H1 (cell line): ENCODE results near the gene SAMM50. TPM values are rescaled to one million over a fixed set of nuclear protein-coding genes. Genes with fewer than 3 reads are reported as not detected.

Experiments
- CTCF ChIA-PET: fragments of 300-600 bp; sonication (Branson Sonifier 250); formaldehyde crosslinking; loops from one replicate; lab custom pipeline; 2021; ENCODE audit not compliant: partially characterized antibody; lab: Charles Lee
- POLR2A ChIA-PET: fragments of 300-600 bp; sonication (Branson Sonifier 250); formaldehyde crosslinking; loops from one replicate; lab custom pipeline; 2021; ENCODE audit warnings: inconsistent platforms; ENCODE audit not compliant: partially characterized antibody; lab: Charles Lee
- DNase-seq, 2 experiments: peaks; one replicate each; pipeline versions ENCODE4 v3.0.0 to v3.0.0-alpha.2; 2010 to 2022; ENCODE audit warnings: low spot score in 2 of 2, low read depth in 1 of 2, mixed read lengths in 1 of 2
- FAIRE-seq: peaks from 2 replicates; lab custom pipeline; 2011; peaks lifted over from hg19 to GRCh38; lab: Jason Lieb, UNC
- H2AFZ ChIP-seq: 2 replicates; pipeline ENCODE4 v1.8.1; 2012; ENCODE audit warnings: low read length, inconsistent platforms
- H2AK5ac ChIP-seq: 2 replicates; pipeline ENCODE4 v1.6.1; 2013; ENCODE audit warnings: low read depth, low read length
- H2BK120ac ChIP-seq: replicated peaks from 2 replicates; pipeline ENCODE3; 2013; ENCODE audit warnings: low read depth, low read length, inconsistent platforms
- H2BK12ac ChIP-seq: 2 replicates; pipeline ENCODE4 v1.6.1; 2013; ENCODE audit warnings: low read depth, low read length
- H2BK15ac ChIP-seq: 2 replicates; pipeline ENCODE4 v1.6.1; 2013; ENCODE audit warnings: low read length
- H2BK20ac ChIP-seq: 2 replicates; pipeline ENCODE4 v1.6.1; 2013; ENCODE audit warnings: low read length
- H2BK5ac ChIP-seq: 2 replicates; pipeline ENCODE4 v1.6.1; 2013; ENCODE audit warnings: low read depth, low read length
- H3K14ac ChIP-seq: 2 replicates; pipeline ENCODE4 v1.6.1; 2013; ENCODE audit warnings: inconsistent platforms; ENCODE audit not compliant: insufficient read length
- H3K18ac ChIP-seq: 2 replicates; pipeline ENCODE4 v1.6.1; 2013; ENCODE audit warnings: low read length; ENCODE audit errors: extremely low read depth
- H3K23ac ChIP-seq: 2 replicates; pipeline ENCODE4 v1.6.1; 2013; ENCODE audit warnings: inconsistent platforms; ENCODE audit not compliant: insufficient read length
- H3K23me2 ChIP-seq: 2 replicates; pipeline ENCODE4 v1.6.1; 2013; ENCODE audit warnings: low read depth, low read length
- H3K27ac ChIP-seq: 2 replicates; pipeline ENCODE4 v1.6.1; 2011; ENCODE audit warnings: low read depth, low read length, inconsistent platforms
- H3K27me3 ChIP-seq, 4 experiments: replicated peaks in 1 of 4; 1 replicate in 1 of 4; 2 replicates in 3 of 4; pipeline versions ENCODE4 v1.6.1 to v1.8.1; 2011 to 2013; ENCODE audit warnings: low read length in 3 of 4, mild to moderate bottlenecking in 3 of 4, inconsistent platforms in 2 of 4, mixed read lengths in 2 of 4, moderate library complexity in 1 of 4; ENCODE audit not compliant: control insufficient read depth in 3 of 4, insufficient read depth in 3 of 4; ENCODE audit errors: extremely low read depth in 1 of 4
- H3K36me3 ChIP-seq, 4 experiments: 2 replicates each; pipeline versions ENCODE4 v1.6.1 to v1.8.1; 2011 to 2013; ENCODE audit warnings: mild to moderate bottlenecking in 4 of 4, low read length in 3 of 4, moderate library complexity in 2 of 4, control low read depth in 1 of 4, inconsistent platforms in 1 of 4; ENCODE audit not compliant: insufficient read depth in 4 of 4, control insufficient read depth in 2 of 4
- H3K4ac ChIP-seq: replicated peaks from 2 replicates; pipeline ENCODE3; 2013; ENCODE audit warnings: low read length, low read depth, mixed read lengths, inconsistent platforms; ENCODE audit not compliant: insufficient read length
- H3K4me1 ChIP-seq, 4 experiments: replicated peaks in 1 of 4; 1 replicate in 1 of 4; 2 replicates in 3 of 4; pipeline versions ENCODE4 v1.6.1 to v1.8.1; 2011 to 2013; ENCODE audit warnings: low read length in 3 of 4, inconsistent platforms in 2 of 4, mixed read lengths in 1 of 4; ENCODE audit not compliant: insufficient read depth in 4 of 4, control insufficient read depth in 3 of 4
- H3K4me2 ChIP-seq, 2 experiments: 2 replicates each; pipeline versions ENCODE4 v1.6.1 to v1.8.1; 2011 to 2013; ENCODE audit warnings: low read depth in 2 of 2, low read length in 2 of 2, control low read depth in 1 of 2, inconsistent platforms in 1 of 2, mild to moderate bottlenecking in 1 of 2; ENCODE audit not compliant: insufficient read depth in 1 of 2
- H3K4me3 ChIP-seq, 4 experiments: fragments of 200-600, 300-600 bp in 1 of 4; sonication (generic), shearing (Covaris generic), sonication (Bioruptor Twin) in 1 of 4; 2 replicates each; pipeline versions ENCODE4 v1.5.1 to v1.8.1; 2011 to 2016; ENCODE audit warnings: low read length in 4 of 4, low read depth in 3 of 4, control low read depth in 2 of 4, inconsistent platforms in 2 of 4, mild to moderate bottlenecking in 2 of 4, mixed read lengths in 1 of 4, moderate library complexity in 1 of 4; ENCODE audit not compliant: insufficient read depth in 2 of 4; ENCODE audit errors: extremely low read depth in 1 of 4
- H3K56ac ChIP-seq: replicated peaks from 2 replicates; pipeline ENCODE3; 2013; ENCODE audit warnings: low read depth, mild to moderate bottlenecking, mixed read lengths, low read length, inconsistent platforms; ENCODE audit not compliant: insufficient read length
- H3K79me1 ChIP-seq: 2 replicates; pipeline ENCODE4 v1.6.1; 2013; ENCODE audit warnings: low read depth, low read length, control low read depth
- H3K79me2 ChIP-seq, 2 experiments: 2 replicates each; pipeline versions ENCODE4 v1.6.1 to v1.8.1; 2012 to 2013; ENCODE audit warnings: low read length in 2 of 2, mild to moderate bottlenecking in 2 of 2, inconsistent platforms in 1 of 2; ENCODE audit not compliant: insufficient read depth in 2 of 2, control insufficient read depth in 1 of 2
- H3K9ac ChIP-seq, 4 experiments: replicated peaks in 1 of 4; 1 replicate in 1 of 4; 2 replicates in 3 of 4; pipeline versions ENCODE4 v1.6.1 to v1.8.1; 2011 to 2013; ENCODE audit warnings: low read depth in 3 of 4, low read length in 3 of 4, control low read depth in 2 of 4, mild to moderate bottlenecking in 2 of 4, moderate library complexity in 2 of 4, inconsistent platforms in 1 of 4; ENCODE audit errors: extremely low read depth in 1 of 4
- H3K9me3 ChIP-seq, 2 experiments: 2 replicates each; pipeline versions ENCODE4 v1.6.1 to v1.8.1; 2012 to 2013; ENCODE audit warnings: mild to moderate bottlenecking in 2 of 2, moderate library complexity in 2 of 2, control low read depth in 1 of 2, inconsistent platforms in 1 of 2, low read depth in 1 of 2, low read length in 1 of 2, mixed read lengths in 1 of 2; ENCODE audit not compliant: insufficient read depth in 2 of 2
- H4K20me1 ChIP-seq, 2 experiments: replicated peaks in 1 of 2; 2 replicates each; pipeline versions ENCODE3 to v1.8.1; 2011 to 2013; ENCODE audit warnings: inconsistent platforms in 2 of 2, low read length in 2 of 2, mild to moderate bottlenecking in 1 of 2; ENCODE audit not compliant: insufficient read depth in 2 of 2, control insufficient read depth in 1 of 2
- H4K5ac ChIP-seq: 2 replicates; pipeline ENCODE4 v1.6.1; 2013; ENCODE audit warnings: low read length, low read depth, mixed read lengths, inconsistent platforms; ENCODE audit not compliant: insufficient read length
- H4K8ac ChIP-seq: 2 replicates; pipeline ENCODE4 v1.8.0; 2013; ENCODE audit warnings: mild to moderate bottlenecking, moderate library complexity, low read length, inconsistent platforms; ENCODE audit not compliant: insufficient read depth; ENCODE audit errors: extremely low read depth
- H4K91ac ChIP-seq: replicated peaks from 2 replicates; pipeline ENCODE3; 2013; ENCODE audit warnings: low read length, mixed read lengths, inconsistent platforms; ENCODE audit not compliant: insufficient read length
- EP300 ChIP-seq, 2 experiments: IDR thresholded peaks; 1 replicate in 1 of 2; 2 replicates in 1 of 2; pipeline ENCODE4 v1.6.1; 2011 to 2012; ENCODE audit warnings: low read depth in 2 of 2, low read length in 2 of 2, mild to moderate bottlenecking in 2 of 2, borderline replicate concordance in 1 of 2, inconsistent platforms in 1 of 2, moderate library complexity in 1 of 2
- KDM4A ChIP-seq: IDR thresholded peaks from one replicate; pipeline ENCODE4 v1.7.1; 2012; ENCODE audit warnings: low read depth, mild to moderate bottlenecking, moderate library complexity, low read length, inconsistent platforms; ENCODE audit not compliant: severe bottlenecking
- WGBS, 2 experiments: shearing (Covaris generic) in 1 of 2; methylation state at CpG; one replicate each; pipeline versions ENCODE4 v1.1.6 to v1.1.7; 2013 to 2015; ENCODE audit warnings: low lambda C conversion rate in 2 of 2, mixed read lengths in 2 of 2, inconsistent platforms in 1 of 2, low coverage in 1 of 2, missing lambda C conversion rate in 1 of 2; ENCODE audit not compliant: insufficient replicate concordance in 2 of 2, insufficient coverage in 1 of 2, insufficient read length in 1 of 2; ENCODE audit errors: extremely low coverage in 1 of 2, missing lambda C conversion rate in 1 of 2; 5-methylcytosine and 5-hydroxymethylcytosine counted together
- polyA plus RNA-seq, 7 experiments: library from polyadenylated mRNA; depleted of rRNA in 3 of 7; stranded (reverse) in 5 of 7; unstranded in 2 of 7; fragments of >200 nt in 5 of 7; fragments of 200-250 nt in 2 of 7; gene quantifications; 1 replicate in 5 of 7; 2 replicates in 1 of 7; 4 replicates in 1 of 7; pipeline versions ENCODE4 v1.2.1 to v1.2.3, GENCODE V29; 2011 to 2013; ENCODE audit warnings: missing spikeins in 2 of 7, mixed read lengths in 2 of 7
- total RNA-seq: library from RNA; stranded (reverse); fragmentation: NEBNext Ultra II Directional; extraction: Animal tissue kit (Norgen Biotek cat#: 25700); gene quantifications from 2 replicates; pipeline ENCODE4 v1.2.1, GENCODE V29; 2021

Gene SAMM50
- total and polyA plus RNA-seq, 2 of the 8 experiments (the other 6 are each of a cell fraction or from before 2014, with no cell fraction given), result 45.4 to 70.3 TPM

DNA sequence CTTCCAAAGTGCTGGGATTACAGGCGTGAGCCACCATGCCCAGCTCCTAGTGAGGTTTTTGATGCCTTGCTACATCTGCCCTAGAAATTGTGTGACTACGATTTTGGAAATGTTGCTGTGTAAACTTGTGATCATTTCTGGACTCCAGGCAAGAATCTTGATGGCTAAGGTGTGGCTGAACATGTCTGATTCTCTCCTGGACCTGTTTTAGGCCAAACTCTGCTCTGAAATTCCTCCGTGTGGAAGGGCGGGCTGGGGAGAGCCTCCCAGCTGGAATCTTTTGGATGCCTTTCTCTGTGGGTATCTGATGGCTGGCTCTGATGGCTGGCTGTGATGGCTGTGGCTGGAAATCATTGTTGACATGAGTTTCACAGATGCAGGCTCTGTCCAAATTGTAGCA is 23.5 kb upstream of the SAMM50 start:
- no peak overlapping the region for H3K23ac ChIP-seq
- no peak overlapping the region for H2BK5ac ChIP-seq
- H4K5ac ChIP-seq, result no peak overlapping the region
- no peak overlapping the region for H2AFZ ChIP-seq
- no peaks in the 10 kb centered on the region for H3K9me3 ChIP-seq
- TF ChIP-seq EP300 (IDR thresholded peaks at IDR 0.05; ENCODE audit: borderline replicate concordance in 1 of 2, low read depth in 2 of 2, low read length in 2 of 2) (no peak), KDM4A (no peak)
- TF ChIP-seq, all 59 proteins: peak for 0
- Histone ChIP-seq H3K14ac (no peak overlapping the region), H2AK5ac (no peak overlapping the region), H3K23me2 (no peaks in the 10 kb centered on the region), H3K4ac (no peak overlapping the region), H3K4me3 (no peak overlapping the region), H3K27me3 (no peaks in the 10 kb centered on the region), H3K79me1 (peaks cover 4% of the 10 kb centered on the region), H2BK15ac (no peak overlapping the region), H3K4me2 (no peak overlapping the region), H2BK12ac (no peak overlapping the region), H2BK20ac (no peak overlapping the region), H3K56ac (no peak overlapping the region), H4K8ac (no peak overlapping the region), H4K20me1 (peaks cover 3 to 36% of the 10 kb centered on the region in 2 experiments), H4K91ac (no peak overlapping the region), H3K4me1 (no peaks in the 10 kb centered on the region), H3K18ac (no peak overlapping the region), H3K36me3 (peaks cover 35 to 89% (median 58%) of the 10 kb centered on the region in 4 experiments), H3K9ac (no peak overlapping the region), H3K27ac (no peak overlapping the region), H2BK120ac (no peak overlapping the region), H3K79me2 (peaks cover 0 to 2% of the 10 kb centered on the region in 2 experiments; a peak in 1 of 4 replicates)
- FAIRE-seq (no peak), DNase-seq (no peak)
- ChIA-PET POLR2A (interaction anchor here (1.5 to 1.6 kb wide), 2 partner anchors 8 to 12 kb away, joined by 4 read pairs; partner anchors contain the start of gene PNPLA3), CTCF (interaction anchor here (1.2 to 3.6 kb wide), 2 partner anchors 14 to 49 kb away, joined by 3 to 26 read pairs; no protein-coding TSS in a partner anchor)
- 82% methylated on average over 4 of the region's 4 CpGs; no CpG with 5 or more reads in 1 of the 2 experiments for WGBS, 2 experiments
